DOHH2 (cell line): Measurements from ENCODE around the gene SLC2A11.
"Not testable (repeated sequence)": the region's sequence is repeated elsewhere in the genome, so short reads cannot be mapped to it uniquely, and the experiment has no call there.

Experiments used
- H3F3A ChIP-seq: fragments of 200-600 bp; sonication (generic), shearing (Covaris generic); 2 replicates; pipeline ENCODE4 v1.6.0; 2016; ENCODE audit warnings: antibody characterized with exemption, mild to moderate bottlenecking; ENCODE audit not compliant: control insufficient read depth, insufficient read depth
- H3K27ac ChIP-seq: fragments of 200-600 bp; sonication (generic); 2 replicates; pipeline ENCODE4 v1.5.1; 2014; ENCODE audit warnings: low read depth, mild to moderate bottlenecking, low read length, moderate library complexity
- H3K27me3 ChIP-seq: fragments of 200-600 bp; sonication (generic); 2 replicates; pipeline ENCODE4 v1.6.1; 2014; ENCODE audit warnings: mild to moderate bottlenecking, low read length, mixed read lengths; ENCODE audit not compliant: control insufficient read depth
- H3K36me3 ChIP-seq: fragments of 200-600 bp; sonication (generic); 2 replicates; pipeline ENCODE4 v1.6.1; 2014; ENCODE audit warnings: mild to moderate bottlenecking, low read length, moderate library complexity, mixed read lengths; ENCODE audit not compliant: control insufficient read depth
- H3K4me1 ChIP-seq: fragments of 200-600 bp; sonication (generic); 2 replicates; pipeline ENCODE4 v1.6.1; 2014; ENCODE audit warnings: mild to moderate bottlenecking, low read length, mixed read lengths; ENCODE audit not compliant: control insufficient read depth
- H3K4me2 ChIP-seq: fragments of 200-600 bp; sonication (generic); 2 replicates; pipeline ENCODE4 v1.6.0; 2014; ENCODE audit warnings: mild to moderate bottlenecking, low read length, moderate library complexity
- H3K4me3 ChIP-seq: fragments of 200-600 bp; sonication (generic); 2 replicates; pipeline ENCODE4 v1.5.1; 2014; ENCODE audit warnings: mild to moderate bottlenecking, low read length, mixed read lengths
- H3K79me2 ChIP-seq: fragments of 200-600 bp; sonication (generic); 2 replicates; pipeline ENCODE4 v1.6.1; 2014; ENCODE audit warnings: mild to moderate bottlenecking, low read length, mixed read lengths; ENCODE audit not compliant: control insufficient read depth
- H3K9me2 ChIP-seq: fragments of 200-600 bp; sonication (generic); replicated peaks from 2 replicates; pipeline ENCODE4 v1.6.1; 2014; ENCODE audit warnings: mild to moderate bottlenecking, low read length, mixed read lengths; ENCODE audit not compliant: control insufficient read depth
- H3K9me3 ChIP-seq: fragments of 200-600 bp; sonication (generic); 2 replicates; pipeline ENCODE4 v1.6.1; 2014; ENCODE audit warnings: antibody characterized with exemption, low read length, mixed read lengths; ENCODE audit not compliant: control insufficient read depth, insufficient read depth
- H4K20me1 ChIP-seq: fragments of 200-600 bp; sonication (generic); 2 replicates; pipeline ENCODE4 v1.6.0; 2014; ENCODE audit warnings: low read depth, mild to moderate bottlenecking, antibody characterized with exemption, low read length, moderate library complexity; ENCODE audit not compliant: control insufficient read depth, insufficient read depth
- CTCF ChIP-seq: fragments of 200-600 bp; sonication (generic); IDR thresholded peaks from one replicate; pipeline ENCODE4 v1.5.1; 2014; ENCODE audit warnings: antibody characterized with exemption, mild to moderate bottlenecking, low read depth, low read length; ENCODE audit not compliant: poor library complexity, severe bottlenecking
- EZH2phosphoT487 ChIP-seq: fragments of 200-600 bp; sonication (generic); IDR thresholded peaks from 2 replicates; pipeline ENCODE4 v1.6.1; 2017; ENCODE audit warnings: borderline replicate concordance, mild to moderate bottlenecking, antibody characterized with exemption, low read length, moderate library complexity, mixed read lengths

SLC2A11 gene

GRCh38 chr22:23906641-23907040, 49.0 kb downstream of the SLC2A11 start:
- H3F3A ChIP-seq = no peaks in the 10 kb centered on the region
- H4K20me1 ChIP-seq = no peaks in the 10 kb centered on the region
- no peak overlapping the region for H3K4me2 ChIP-seq
- H3K36me3 ChIP-seq = no peaks in the 10 kb centered on the region
- peaks cover 9% of the 10 kb centered on the region for H3K4me1 ChIP-seq
- TF ChIP-seq EZH2phosphoT487 = no peak
- TF ChIP-seq CTCF = no peak
- H3K27me3 ChIP-seq = peaks cover 9% of the 10 kb centered on the region; the same call in 1 of the 2 replicates
- H3K27ac ChIP-seq = no peak overlapping the region
- H3K4me3 ChIP-seq = no peak overlapping the region
- no peaks in the 10 kb centered on the region for H3K79me2 ChIP-seq
- H3K9me2 ChIP-seq = no peaks in the 10 kb centered on the region
- H3K9me3 ChIP-seq = no peaks in the 10 kb centered on the region

GRCh38 chr22:23907423-23907822, 49.7 kb downstream of the SLC2A11 start:
- not testable (repeated sequence) for H3K4me3 ChIP-seq, H4K20me1 ChIP-seq, H3K4me2 ChIP-seq, H3K27me3 ChIP-seq, H3K9me3 ChIP-seq, H3K9me2 ChIP-seq, H3K27ac ChIP-seq, H3K79me2 ChIP-seq, H3K36me3 ChIP-seq, H3F3A ChIP-seq
- peaks cover 17% of the 10 kb centered on the region for H3K4me1 ChIP-seq

- Histone ChIP-seq H3F3A (no peaks in the 10 kb centered on the region), H3K27me3 (peaks cover 9% of the 10 kb centered on the region; the same call in 1 of the 2 replicates), H3K36me3 (no peaks in the 10 kb centered on the region), H3K79me2 (peaks cover 13% of the 10 kb centered on the region), H3K9me3 (no peaks in the 10 kb centered on the region), H3K9me2 (no peaks in the 10 kb centered on the region), H4K20me1 (no peaks in the 10 kb centered on the region), H3K4me1 (peaks cover 28% of the 10 kb centered on the region), H3K27ac (no peak overlapping the region), H3K4me3 (no peak overlapping the region), H3K4me2 (no peak overlapping the region)
- TF ChIP-seq CTCF (no peak), EZH2phosphoT487 (no peak)
Observed at GRCh38 chr22:23908587-23909205, 51.0 kb downstream of the SLC2A11 start.

GRCh38 chr22:23909296-23909898, 51.7 kb downstream of the SLC2A11 start:
- Histone ChIP-seq H3K4me2 (no peak overlapping the region), H3K4me1 (peaks cover 32% of the 10 kb centered on the region)

More at GRCh38 chr22:23909296-23909898, 51.7 kb downstream of the SLC2A11 start:
- Histone ChIP-seq H3K27me3 (peaks cover 9% of the 10 kb centered on the region; the same call in 1 of the 2 replicates), H4K20me1 (no peaks in the 10 kb centered on the region), H3K9me2 (no peaks in the 10 kb centered on the region), H3K9me3 (no peaks in the 10 kb centered on the region), H3K79me2 (peaks cover 13% of the 10 kb centered on the region), H3K27ac (no peak overlapping the region), H3K4me3 (no peak overlapping the region), H3F3A (peaks cover 2% of the 10 kb centered on the region), H3K36me3 (no peaks in the 10 kb centered on the region)
- TF ChIP-seq EZH2phosphoT487 (no peak), CTCF (no peak)
